ENCODE results near the gene MSANTD1. TPM values are rescaled to one million over a fixed set of nuclear protein-coding genes. Genes with fewer than 3 reads are reported as not detected.

MSANTD1 gene
- total and polyA plus RNA-seq, 8 donors, result 0.31 to 5.8 (median 2.6) TPM; not detected in 2

DNA sequence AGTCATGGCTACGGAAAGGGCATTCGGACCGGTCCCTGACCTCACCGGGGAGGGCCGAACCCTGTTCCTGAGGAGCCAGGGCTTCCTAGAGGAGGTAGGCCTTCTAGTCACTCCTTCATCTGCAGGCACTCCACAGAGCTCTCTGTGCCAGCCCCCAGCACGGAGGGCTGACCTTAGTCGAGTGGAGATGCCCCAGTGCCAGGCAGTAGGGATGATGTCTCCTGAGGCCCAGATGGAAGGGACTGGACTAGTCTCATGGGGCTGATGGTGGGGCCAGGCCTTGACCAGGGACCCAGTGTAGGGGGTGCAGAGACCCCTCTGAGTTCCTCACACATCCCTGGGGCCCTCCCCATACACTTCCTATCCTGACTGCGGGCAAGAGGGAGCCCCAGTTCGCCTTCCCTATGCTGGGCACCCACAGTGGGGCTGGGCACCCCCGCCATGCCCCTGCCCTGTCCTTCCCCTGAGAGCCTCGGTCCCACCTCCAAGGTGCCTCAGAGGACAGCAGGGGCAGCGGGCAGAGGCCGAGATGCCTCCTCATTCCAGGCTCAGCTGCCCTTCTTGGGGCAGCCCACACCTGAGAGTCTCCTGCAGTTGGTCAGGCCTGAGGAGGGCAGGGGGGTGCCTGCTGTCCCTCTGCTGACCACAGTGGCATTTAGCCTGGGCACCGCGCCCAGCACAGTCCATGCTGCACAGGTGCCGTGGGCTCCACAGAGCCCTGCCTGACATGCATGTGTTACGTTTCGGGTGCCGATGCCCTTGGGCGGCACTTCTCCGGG lies 1.4 kb upstream of the MSANTD1 start:
- intact Hi-C loops (cut with DNase I; ENCODE audit: low total_unique reads), result no loop called here
- WGBS, 5 donors, result 85 to 93% (median 92%) methylated on average over 8 to 21 of the region's 21 CpGs
- H3K27ac ChIP-seq, result no peak overlapping the region
- peaks cover 0 to 21% (median 6%) of the 10 kb centered on the region in 4 donors for H3K4me1 ChIP-seq
- TF ChIP-seq, protein P1, sequence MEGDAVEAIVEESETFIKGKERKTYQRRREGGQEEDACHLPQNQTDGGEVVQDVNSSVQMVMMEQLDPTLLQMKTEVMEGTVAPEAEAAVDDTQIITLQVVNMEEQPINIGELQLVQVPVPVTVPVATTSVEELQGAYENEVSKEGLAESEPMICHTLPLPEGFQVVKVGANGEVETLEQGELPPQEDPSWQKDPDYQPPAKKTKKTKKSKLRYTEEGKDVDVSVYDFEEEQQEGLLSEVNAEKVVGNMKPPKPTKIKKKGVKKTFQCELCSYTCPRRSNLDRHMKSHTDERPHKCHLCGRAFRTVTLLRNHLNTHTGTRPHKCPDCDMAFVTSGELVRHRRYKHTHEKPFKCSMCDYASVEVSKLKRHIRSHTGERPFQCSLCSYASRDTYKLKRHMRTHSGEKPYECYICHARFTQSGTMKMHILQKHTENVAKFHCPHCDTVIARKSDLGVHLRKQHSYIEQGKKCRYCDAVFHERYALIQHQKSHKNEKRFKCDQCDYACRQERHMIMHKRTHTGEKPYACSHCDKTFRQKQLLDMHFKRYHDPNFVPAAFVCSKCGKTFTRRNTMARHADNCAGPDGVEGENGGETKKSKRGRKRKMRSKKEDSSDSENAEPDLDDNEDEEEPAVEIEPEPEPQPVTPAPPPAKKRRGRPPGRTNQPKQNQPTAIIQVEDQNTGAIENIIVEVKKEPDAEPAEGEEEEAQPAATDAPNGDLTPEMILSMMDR (IDR thresholded peaks at IDR 0.05), result no peak
- no peak for TF ChIP-seq EP300 (IDR thresholded peaks at IDR 0.05)
- no peak for TF ChIP-seq POLR2A (IDR thresholded peaks at IDR 0.05)
- no peak for DNase-seq
- peaks cover 0 to 19% (median 13%) of the 10 kb centered on the region in 4 donors for H3K36me3 ChIP-seq
- no peak overlapping the region for H3K4me3 ChIP-seq
- H3K9me3 ChIP-seq, result no peaks in the 10 kb centered on the region
- no peaks in the 10 kb centered on the region for H3K27me3 ChIP-seq

DNA sequence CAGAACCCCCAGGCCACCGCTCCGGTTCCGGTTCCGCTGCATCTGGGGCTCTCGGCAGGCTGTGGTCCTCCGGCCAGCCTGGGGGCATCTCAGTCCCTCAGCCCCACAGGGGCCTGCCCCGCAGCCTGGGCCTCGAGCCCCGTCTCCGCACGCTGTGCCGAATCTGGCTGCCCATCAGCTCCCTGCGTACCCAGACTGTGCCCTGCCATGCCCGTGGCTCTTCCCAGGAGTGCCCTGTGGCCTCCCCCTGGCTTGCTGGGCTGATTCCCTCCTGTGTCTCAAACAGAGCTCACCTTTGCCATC lies 830 bp upstream of the MSANTD1 start:
- Histone ChIP-seq H3K4me3 (no peak overlapping the region), H3K27ac (peak overlapping the region in 1 of 5 donors; percentile 20), H3K4me1 (peaks cover 0 to 18% (median 6%) of the 10 kb centered on the region in 4 donors), H3K9me3 (no peaks in the 10 kb centered on the region), H3K27me3 (no peaks in the 10 kb centered on the region), H3K36me3 (peaks cover 0 to 17% (median 8%) of the 10 kb centered on the region in 4 donors)
- TF ChIP-seq POLR2A (IDR thresholded peaks at IDR 0.05) (no peak), POLR2AphosphoS5 (IDR thresholded peaks at IDR 0.05) (no peak), EP300 (IDR thresholded peaks at IDR 0.05) (no peak)
- TF ChIP-seq, protein P1 (IDR thresholded peaks at IDR 0.05), result no peak
- intact Hi-C loops (cut with DNase I; ENCODE audit: low total_unique reads), result no loop called here
- DNase-seq, result no peak
- WGBS, 5 donors, result 93 to 96% (median 94%) methylated on average over 5 to 14 of the region's 14 CpGs; no CpG with 5 or more reads in 1 of the 5 donors

DNA sequence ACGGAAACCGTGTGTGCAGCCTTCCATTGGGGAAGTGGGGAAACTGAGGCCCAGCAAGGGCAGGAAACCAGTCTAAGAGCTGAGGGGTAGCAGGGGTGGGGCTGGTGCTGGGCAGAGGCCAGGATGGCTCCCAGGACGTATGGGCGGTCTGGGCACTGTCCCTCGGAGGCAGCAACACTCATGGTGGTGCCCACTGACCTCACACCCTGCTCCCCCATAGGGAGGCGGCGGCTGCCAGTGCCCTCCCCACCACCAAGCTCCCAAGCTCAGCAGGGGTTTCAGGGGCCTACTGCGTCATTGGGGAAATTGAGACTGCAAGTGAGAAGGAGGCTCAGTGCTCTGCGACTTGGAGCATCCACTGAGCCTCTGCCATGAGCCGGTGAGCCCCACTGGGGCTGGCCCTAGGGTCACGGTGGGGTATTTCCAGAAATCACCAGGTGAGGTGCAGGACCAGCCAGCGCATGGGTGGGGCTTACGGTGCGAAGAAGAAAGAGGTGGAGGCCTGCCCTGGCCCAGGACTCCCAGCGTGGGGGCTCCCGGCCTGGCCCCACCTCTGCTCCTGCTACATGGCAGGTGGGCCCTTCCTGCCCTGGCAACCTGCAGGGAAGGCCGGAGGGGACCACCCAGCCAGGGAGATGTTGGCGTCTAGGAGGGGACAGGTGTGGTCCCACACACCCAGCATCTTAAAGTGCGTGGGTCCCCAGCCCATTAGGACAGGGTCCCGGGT lies 915 bp downstream of the MSANTD1 start:
- no peak for TF ChIP-seq EP300 (IDR thresholded peaks at IDR 0.05)
- TF ChIP-seq POLR2A (IDR thresholded peaks at IDR 0.05), result no peak
- H3K4me1 ChIP-seq, result peaks cover 0 to 18% (median 6%) of the 10 kb centered on the region in 4 donors
- peaks cover 0 to 9% (median 4%) of the 10 kb centered on the region in 4 donors for H3K36me3 ChIP-seq
- H3K4me3 ChIP-seq, result no peak overlapping the region
- H3K9me3 ChIP-seq, result no peaks in the 10 kb centered on the region
- intact Hi-C loops (cut with DNase I; ENCODE audit: low total_unique reads), result no loop called here
- H3K27ac ChIP-seq, result peak overlapping the region in 1 of 5 donors; percentile 37
- DNase-seq, result no peak
- no peaks in the 10 kb centered on the region for H3K27me3 ChIP-seq
- WGBS, 5 donors, result 85 to 94% (median 91%) methylated on average over 17 to 20 of the region's 20 CpGs

DNA sequence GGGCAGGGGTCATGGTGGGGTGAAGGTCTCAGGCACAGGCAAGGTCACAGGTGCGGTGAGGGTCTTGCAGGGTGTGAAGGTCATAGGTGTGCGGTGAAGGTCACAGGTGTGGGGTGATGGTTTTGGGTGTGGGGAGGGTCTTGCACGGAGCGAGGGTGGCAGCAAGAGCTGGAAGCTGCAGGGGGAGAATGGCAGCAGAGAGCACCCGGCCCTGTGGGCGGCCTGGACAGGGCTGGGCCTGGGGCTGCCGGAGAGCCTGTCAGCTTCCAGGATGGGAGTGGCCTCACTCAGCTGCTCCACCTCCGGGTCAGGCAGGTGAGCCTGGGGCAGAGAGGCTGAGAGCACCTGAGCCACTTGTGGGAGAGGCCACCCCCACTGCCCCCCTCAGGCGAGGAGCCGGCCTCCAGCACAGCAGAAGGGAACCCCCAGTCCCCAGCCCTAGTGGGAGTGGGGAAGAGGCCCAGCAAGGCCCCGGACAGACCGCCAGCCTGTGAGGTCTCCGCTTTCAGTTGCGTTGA lies 1.5 kb downstream of the MSANTD1 start:
- intact Hi-C loops (cut with DNase I; ENCODE audit: low total_unique reads), result no loop called here
- TF ChIP-seq POLR2A (IDR thresholded peaks at IDR 0.05) (no peak), EP300 (IDR thresholded peaks at IDR 0.05) (no peak), POLR2AphosphoS5 (IDR thresholded peaks at IDR 0.05) (no peak)
- TF ChIP-seq, protein P1 (IDR thresholded peaks at IDR 0.05), result no peak
- peak in 1 of 2 donors; percentile 77 for DNase-seq
- H3K9me3 ChIP-seq, result no peaks in the 10 kb centered on the region
- peaks cover 0 to 18% (median 6%) of the 10 kb centered on the region in 4 donors for H3K4me1 ChIP-seq
- 72 to 82% (median 76%) methylated on average over 14 of the region's 14 CpGs for WGBS, 5 donors
- peak overlapping the region in 1 of 5 donors; percentile 18 for H3K27ac ChIP-seq
- peaks cover 0 to 10% (median 5%) of the 10 kb centered on the region in 4 donors for H3K36me3 ChIP-seq
- H3K27me3 ChIP-seq, result no peaks in the 10 kb centered on the region
- no peak overlapping the region for H3K4me3 ChIP-seq
